Measurements from ENCODE around the gene TRERF1.

DNA sequence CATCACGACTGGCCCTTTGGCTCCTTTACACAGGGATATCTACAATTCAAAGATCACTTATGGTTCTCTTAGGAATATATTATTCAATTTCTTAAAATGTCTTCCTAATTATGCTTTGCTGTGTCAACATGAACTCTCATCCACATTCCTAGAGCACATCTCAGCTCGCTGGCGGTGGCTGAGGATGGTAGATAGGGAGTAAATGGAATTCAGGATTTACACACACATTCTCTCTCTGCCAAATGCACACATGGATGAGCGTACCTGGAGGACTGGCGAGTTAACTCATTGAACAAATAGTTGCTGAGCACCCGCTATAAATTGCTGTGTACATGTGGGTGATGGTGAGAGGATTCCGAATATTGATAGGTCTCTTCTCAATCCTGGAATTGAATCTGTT lies 229.3 kb downstream of the TRERF1 start:
- TF ChIP-seq, protein P1, sequence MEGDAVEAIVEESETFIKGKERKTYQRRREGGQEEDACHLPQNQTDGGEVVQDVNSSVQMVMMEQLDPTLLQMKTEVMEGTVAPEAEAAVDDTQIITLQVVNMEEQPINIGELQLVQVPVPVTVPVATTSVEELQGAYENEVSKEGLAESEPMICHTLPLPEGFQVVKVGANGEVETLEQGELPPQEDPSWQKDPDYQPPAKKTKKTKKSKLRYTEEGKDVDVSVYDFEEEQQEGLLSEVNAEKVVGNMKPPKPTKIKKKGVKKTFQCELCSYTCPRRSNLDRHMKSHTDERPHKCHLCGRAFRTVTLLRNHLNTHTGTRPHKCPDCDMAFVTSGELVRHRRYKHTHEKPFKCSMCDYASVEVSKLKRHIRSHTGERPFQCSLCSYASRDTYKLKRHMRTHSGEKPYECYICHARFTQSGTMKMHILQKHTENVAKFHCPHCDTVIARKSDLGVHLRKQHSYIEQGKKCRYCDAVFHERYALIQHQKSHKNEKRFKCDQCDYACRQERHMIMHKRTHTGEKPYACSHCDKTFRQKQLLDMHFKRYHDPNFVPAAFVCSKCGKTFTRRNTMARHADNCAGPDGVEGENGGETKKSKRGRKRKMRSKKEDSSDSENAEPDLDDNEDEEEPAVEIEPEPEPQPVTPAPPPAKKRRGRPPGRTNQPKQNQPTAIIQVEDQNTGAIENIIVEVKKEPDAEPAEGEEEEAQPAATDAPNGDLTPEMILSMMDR (IDR thresholded peaks at IDR 0.05 in 4 of 5, conservative IDR thresholded peaks at IDR 0.05 in 1 of 5) = no peak
- TF ChIP-seq POLR2A (IDR thresholded peaks at IDR 0.05) = no peak

Measured in gastrocnemius medialis (tissue), 4 donors.